ENCODE data around the gene ATP8B1.
"Not testable (repeated sequence)": the region's sequence is repeated elsewhere in the genome, so short reads cannot be mapped to it uniquely, and the experiment has no call there.

Gene ATP8B1

DNA sequence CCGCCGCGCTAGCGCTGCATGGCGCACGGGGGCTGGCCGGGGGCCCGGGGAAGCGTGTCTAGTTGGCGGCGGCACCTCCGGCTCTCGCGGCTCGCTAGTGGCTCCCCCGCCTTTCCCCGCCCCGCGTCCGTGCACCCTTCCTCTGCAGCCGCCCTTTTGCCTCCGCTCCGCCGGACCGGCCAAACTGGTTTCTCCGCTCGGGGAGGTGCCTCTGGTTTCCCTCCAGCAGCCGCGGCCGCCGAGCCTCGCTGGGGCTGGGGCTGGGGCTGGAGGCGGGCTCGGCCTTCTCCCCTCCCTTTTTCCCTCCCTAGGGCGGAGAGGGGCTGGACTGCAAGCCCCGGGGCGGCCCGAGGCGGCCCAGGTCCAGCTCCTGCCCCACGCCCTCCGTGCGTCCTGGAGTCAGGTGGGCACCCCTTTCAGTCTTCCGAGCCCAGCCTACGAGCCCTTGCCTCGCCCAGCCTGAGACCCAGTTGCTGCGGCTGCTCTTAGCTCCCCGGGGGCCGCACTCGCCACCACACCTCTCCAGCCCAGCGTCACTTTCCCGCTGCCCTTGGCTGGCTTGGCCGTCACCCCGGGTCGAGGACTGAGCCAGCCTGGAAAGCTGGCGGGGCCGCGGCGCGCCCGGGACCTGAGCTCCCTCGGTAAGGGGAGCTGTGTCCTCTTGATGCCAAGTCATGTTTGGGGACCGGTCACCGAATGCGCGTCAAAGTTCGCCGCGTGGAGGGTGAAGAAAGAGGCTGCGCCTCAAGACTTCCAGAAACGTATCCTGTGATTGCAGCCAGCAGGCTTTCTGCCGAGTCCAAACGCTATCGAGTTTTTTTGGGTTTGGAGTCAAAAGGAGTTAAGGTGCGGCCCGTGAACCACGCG lies at the start of gene ATP8B1:
Gene ATP8B1, minus strand, starts transcription at position 213 of the 867 bp plus-strand sequence. CDS start 71,508 bp downstream, outside the sequence.
- in situ Hi-C loops (cut with MboI; ENCODE audit: low sequenced_read_pairs), result no loop called here

DNA sequence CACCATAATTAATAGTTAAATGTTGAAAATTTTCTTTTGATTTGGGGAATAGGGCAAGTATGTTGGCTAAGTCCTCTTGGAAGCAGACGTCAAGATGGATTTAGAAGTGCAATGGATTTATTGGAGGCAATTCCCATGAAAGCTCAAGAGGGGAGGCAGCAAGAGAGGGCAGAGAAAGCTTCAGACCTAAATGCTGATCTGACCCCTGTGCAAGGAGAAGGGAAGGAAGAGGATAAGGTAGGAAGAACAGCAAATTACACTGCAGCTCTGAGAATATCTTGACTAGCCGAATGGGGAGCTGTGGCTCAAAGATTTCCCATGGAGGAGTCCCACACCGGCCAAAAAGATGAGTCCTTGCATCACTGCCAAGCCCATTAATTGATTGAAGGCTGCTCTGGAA lies 46.9 kb upstream of the ATP8B1 start:
- in situ Hi-C loops (cut with MboI; ENCODE audit: low sequenced_read_pairs), result no loop called here

GRCh38 chr18:57848374-57848773 lies 45.3 kb upstream of the ATP8B1 start:
- in situ Hi-C loops (cut with MboI; ENCODE audit: low sequenced_read_pairs), result not testable (repeated sequence)

- in situ Hi-C loops (cut with MboI; ENCODE audit: low sequenced_read_pairs), result not testable (repeated sequence)
Measured at GRCh38 chr18:57847431-57847830, 44.3 kb upstream of the ATP8B1 start.

DNA sequence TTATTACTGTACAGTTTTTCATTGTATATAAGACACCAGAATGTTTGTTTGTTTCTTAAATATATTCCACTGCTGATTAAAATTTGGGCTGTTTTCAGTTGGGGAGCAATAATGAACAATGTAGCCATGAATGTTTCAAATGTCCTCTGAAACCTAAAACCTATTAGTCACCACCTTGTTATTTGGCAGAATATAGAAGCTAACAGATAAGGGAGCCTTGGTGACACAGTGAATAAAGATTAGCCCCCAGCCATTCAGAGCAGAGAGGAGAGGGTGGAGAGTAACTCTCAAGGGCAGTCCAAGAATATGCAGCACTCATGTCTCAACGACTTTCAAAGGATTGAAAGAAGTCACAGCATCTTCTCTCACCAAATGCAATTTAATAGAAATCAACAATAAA lies 43.1 kb upstream of the ATP8B1 start:
- in situ Hi-C loops (cut with MboI; ENCODE audit: low sequenced_read_pairs), result no loop called here

GRCh38 chr18:57845605-57846074 lies 42.5 kb upstream of the ATP8B1 start:
- in situ Hi-C loops (cut with MboI; ENCODE audit: low sequenced_read_pairs), result no loop called here

DNA sequence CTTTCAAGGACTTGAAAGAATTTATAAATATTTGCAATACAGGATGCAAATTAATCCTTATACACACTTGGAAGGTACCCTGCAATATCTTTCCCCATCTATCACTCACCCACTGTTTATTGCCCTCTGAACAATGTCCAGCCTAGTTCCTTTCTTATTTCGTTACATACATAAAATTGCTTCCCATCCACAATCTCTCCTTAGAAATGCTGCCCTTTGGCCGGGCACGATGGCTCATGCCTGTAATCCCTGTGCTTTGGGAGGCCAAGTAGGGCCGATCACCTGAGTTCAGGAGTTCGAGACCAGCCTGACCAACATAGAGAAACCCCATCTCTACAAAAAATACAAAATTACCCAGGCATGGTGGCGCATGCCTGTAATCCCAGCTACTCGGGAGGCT lies 41.2 kb upstream of the ATP8B1 start:
- in situ Hi-C loops (cut with MboI; ENCODE audit: low sequenced_read_pairs), result no loop called here

DNA sequence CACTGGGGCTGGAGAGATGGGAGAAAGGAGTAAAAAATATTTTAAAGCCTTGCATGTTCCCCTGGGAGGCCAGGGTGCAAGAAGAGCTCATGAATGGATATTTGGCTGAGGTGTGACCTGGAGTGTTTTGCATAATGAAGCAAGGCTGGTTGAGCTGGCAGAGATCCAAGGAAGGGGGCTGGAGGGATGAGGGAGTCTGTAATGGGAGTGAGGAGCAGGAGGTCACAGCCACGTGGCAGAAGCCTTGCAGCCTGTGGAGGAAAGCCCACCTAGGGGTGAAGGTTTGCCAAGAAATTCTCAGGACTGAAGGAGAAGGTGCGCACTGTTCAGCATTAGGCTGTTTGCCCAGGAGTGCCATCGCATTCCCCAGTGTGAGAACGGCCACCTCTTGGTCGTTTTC lies 40.3 kb upstream of the ATP8B1 start:
- in situ Hi-C loops (cut with MboI; ENCODE audit: low sequenced_read_pairs), result no loop called here

GRCh38 chr18:57841568-57841967 lies 38.5 kb upstream of the ATP8B1 start:
- in situ Hi-C loops (cut with MboI; ENCODE audit: low sequenced_read_pairs), result no loop called here

DNA sequence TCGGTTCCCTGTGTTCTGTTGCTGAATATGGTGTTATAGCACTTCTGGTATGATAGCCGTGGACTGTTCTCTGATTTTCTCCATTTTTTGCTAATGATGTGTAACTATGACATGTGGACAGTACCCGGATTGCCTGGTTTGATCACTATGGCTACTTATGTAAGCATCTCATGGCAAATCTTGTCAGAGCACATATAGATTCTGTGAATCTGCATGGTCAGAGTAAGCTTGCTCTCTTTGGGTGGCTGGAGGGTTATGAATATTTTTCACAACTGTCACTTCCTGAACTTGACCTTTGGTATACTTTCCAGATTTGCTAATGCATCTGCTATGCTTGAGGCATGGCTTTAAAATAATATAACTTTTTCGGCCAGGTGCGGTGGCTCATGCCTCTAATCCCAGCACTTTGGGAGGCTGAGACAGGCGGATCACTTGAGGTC lies 36.8 kb upstream of the ATP8B1 start:
- in situ Hi-C loops (cut with MboI; ENCODE audit: low sequenced_read_pairs), result no loop called here

- in situ Hi-C loops (cut with MboI; ENCODE audit: low sequenced_read_pairs), result no loop called here
Measured at GRCh38 chr18:57837917-57838548, 34.9 kb upstream of the ATP8B1 start.

- in situ Hi-C loops (cut with MboI; ENCODE audit: low sequenced_read_pairs), result no loop called here
Measured at GRCh38 chr18:57836557-57836956, 33.4 kb upstream of the ATP8B1 start.

- in situ Hi-C loops (cut with MboI; ENCODE audit: low sequenced_read_pairs), result no loop called here
Measured at GRCh38 chr18:57835904-57836303, 32.8 kb upstream of the ATP8B1 start.

DNA sequence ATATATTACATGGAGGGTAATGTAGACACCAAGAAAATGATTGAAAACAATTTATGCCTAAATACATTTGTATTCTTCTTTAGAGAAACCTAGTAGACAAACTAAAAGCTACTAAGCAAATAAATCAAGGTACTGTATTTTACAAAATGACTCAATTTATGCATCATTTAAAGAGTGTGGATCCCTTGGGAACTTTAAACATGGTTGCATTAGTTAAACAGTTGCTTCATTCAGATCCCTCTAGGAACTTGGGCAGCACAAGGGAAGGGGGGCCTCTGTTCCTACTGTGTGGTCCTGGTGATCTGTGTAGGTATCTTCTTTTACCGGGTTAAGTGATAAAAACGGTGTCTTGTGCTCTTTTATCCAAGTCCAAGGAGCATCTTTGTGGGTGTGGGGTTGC lies 31.5 kb upstream of the ATP8B1 start:
- in situ Hi-C loops (cut with MboI; ENCODE audit: low sequenced_read_pairs), result no loop called here

- in situ Hi-C loops (cut with MboI; ENCODE audit: low sequenced_read_pairs), result no loop called here
Measured at GRCh38 chr18:57833441-57834101, 30.5 kb upstream of the ATP8B1 start.

DNA sequence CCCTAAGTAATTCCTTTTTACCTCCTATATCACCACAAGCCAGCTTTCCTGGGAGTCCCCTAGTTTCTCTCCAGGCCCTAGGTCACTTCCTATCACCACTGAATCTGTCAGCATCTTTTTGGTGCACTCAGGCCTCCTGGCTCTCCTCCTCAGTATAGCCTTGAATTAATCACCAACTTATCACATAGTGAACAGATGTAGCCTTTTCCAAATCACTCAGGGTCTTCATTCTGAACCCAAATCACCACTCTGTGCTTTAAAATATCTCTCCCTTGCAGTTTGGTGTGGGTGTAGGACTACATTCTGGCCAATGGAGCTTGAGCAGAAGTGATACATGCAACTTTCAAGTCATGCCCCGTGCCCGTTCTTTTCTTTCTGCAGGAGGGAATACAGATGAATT lies 29.6 kb upstream of the ATP8B1 start:
- in situ Hi-C loops (cut with MboI; ENCODE audit: low sequenced_read_pairs), result no loop called here

DNA sequence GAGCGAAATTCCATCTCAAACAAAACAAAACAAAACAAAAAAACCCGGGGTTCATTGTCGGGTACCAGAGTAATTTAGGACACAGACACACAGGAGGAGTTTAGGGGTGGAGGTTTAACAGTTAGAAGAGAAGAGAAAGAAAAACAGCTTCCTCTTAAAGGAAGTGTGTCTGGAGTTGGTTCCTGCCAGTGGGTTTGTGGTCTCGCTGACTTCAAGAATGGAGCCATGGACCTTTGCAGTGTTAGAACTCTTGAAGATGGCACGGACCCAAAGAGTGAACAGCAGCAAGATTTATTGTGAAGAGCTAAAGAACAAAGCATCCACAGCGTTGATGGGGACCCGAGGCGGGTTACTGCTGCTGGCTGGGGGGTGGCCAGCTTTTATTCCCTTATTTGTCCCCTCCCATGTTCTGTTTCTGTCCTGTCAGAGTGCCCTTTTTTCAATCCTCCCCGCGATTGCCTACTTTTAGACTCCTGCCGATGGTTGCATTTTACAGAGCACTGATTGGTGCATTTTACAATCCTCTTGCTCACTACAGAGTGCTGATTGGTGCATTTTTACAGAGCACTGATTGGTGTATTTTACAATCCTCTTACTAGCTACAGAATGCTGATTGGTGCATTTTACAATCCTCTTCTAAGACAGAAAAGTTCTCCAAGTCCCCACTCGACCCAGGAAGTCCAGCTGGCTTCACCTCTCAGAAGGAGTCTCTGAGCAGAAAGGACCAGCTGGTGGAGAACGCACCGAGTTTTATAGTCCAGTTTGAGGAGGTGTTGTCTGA lies 28.7 kb upstream of the ATP8B1 start:
- in situ Hi-C loops (cut with MboI; ENCODE audit: low sequenced_read_pairs), result no loop called here

GRCh38 chr18:57827646-57828045 lies 24.5 kb upstream of the ATP8B1 start:
- in situ Hi-C loops (cut with MboI; ENCODE audit: low sequenced_read_pairs), result no loop called here

- in situ Hi-C loops (cut with MboI; ENCODE audit: low sequenced_read_pairs), result no loop called here
Measured at GRCh38 chr18:57826252-57826651, 23.1 kb upstream of the ATP8B1 start.

GRCh38 chr18:57820583-57820982 lies 17.5 kb upstream of the ATP8B1 start:
- in situ Hi-C loops (cut with MboI; ENCODE audit: low sequenced_read_pairs), result not testable (repeated sequence)
